ENCODE results near the gene WAS.

WAS gene

DNA sequence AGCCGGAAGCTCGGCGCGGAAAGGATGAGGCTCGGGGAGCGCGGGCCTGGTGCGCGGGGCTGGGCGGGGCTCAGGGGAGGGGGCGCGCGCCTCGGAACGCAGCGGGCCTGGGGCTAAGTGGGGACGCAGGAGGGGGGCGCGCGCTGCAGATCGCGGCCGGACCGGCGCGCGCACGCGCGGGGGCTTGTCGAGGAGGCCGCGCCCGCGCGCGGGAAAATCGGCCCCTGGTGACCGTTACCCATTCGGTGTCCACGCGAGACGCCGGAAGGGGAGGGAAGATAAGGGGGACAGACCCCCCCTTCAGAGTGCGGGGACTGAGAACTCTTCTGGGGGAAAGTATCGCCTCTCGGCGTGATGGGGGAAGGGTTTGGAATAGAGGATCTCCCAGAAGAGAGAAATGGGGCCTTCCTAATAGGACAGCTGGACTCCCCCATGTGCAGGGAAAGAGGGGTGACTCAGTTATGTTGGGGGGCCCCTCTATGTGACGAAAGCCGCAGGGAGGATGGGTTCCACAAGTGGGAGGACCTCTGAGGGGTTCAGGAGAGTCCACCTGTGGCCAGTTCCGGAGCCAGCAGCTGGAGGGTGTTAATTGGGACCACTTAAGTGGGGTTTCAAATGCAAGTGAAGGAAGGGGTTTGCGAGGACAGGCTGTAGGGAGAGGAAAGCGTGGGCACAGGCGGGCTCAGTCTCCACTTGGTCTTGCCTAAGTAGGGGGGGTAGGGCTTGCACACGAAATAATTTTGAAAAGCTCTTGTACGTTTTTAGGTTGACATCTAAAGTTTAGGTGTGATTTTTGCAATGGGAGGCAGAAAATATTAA is 13.5 kb downstream of the WAS start:
- ATAC-seq, result peak; percentile 39

DNA sequence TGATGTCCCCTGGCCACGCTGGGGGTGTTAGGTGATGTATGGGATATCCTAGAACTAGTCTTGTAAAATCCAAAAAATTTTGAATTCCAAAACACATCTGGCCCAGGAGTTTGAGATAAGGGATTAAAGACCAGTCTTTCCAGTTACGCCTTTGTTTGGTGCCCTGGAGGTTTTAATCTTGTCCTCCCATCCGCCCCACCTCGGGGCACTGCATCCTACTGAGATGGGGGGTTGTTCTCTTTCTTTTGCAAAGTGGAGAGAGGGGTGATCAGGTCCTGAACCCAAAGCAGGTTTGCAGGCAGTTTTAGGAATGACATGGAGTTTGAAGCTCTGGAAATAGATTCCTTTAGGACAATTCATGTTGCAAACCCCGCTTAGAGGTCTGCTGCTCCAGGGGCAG is 14.7 kb downstream of the WAS start:
- H3K4me1 Mint-ChIP-seq, result peaks cover 53% of the 10 kb centered on the region
- H3K27ac Mint-ChIP-seq, result no peak overlapping the region
- no peaks in the 10 kb centered on the region for H3K9me3 Mint-ChIP-seq

More for the DNA sequence above, 13.5 kb downstream of the WAS start:
- Mint-ChIP-seq H3K27me3 (no peaks in the 10 kb centered on the region), H3K9me3 (no peaks in the 10 kb centered on the region), H3K27ac (peak overlapping the region; percentile 89 to 97), H3K4me3 (peak overlapping the region; percentile 92 to 94), H3K4me1 (peaks cover 44% of the 10 kb centered on the region)
- DNase-seq, result peak in 1 of 2 donors; percentile 51

DNA sequence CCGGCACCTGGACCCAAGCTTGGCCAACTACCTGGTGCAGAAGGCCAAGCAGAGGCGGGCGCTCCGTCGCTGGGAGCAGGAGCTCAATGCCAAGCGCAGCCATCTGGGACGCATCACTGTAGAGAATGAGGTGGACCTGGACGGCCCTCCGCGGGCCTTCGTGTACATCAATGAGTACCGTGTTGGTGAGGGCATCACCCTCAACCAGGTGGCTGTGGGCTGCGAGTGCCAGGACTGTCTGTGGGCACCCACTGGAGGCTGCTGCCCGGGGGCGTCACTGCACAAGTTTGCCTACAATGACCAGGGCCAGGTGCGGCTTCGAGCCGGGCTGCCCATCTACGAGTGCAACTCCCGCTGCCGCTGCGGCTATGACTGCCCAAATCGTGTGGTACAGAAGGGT is 16.6 kb downstream of the WAS start:
- no peaks in the 10 kb centered on the region for H3K27me3 Mint-ChIP-seq
- ATAC-seq, result no peak
- no peak overlapping the region for H3K27ac Mint-ChIP-seq
- peaks cover 59% of the 10 kb centered on the region for H3K4me1 Mint-ChIP-seq
- H3K4me3 Mint-ChIP-seq, result no peak overlapping the region
- H3K9me3 Mint-ChIP-seq, result no peaks in the 10 kb centered on the region
- no peak for DNase-seq

More for the DNA sequence above, 14.7 kb downstream of the WAS start:
- DNase-seq (no peak), ATAC-seq (no peak)
- no peaks in the 10 kb centered on the region for H3K27me3 Mint-ChIP-seq
- peak overlapping the region in 1 of 2 donors; percentile 94 for H3K4me3 Mint-ChIP-seq

DNA sequence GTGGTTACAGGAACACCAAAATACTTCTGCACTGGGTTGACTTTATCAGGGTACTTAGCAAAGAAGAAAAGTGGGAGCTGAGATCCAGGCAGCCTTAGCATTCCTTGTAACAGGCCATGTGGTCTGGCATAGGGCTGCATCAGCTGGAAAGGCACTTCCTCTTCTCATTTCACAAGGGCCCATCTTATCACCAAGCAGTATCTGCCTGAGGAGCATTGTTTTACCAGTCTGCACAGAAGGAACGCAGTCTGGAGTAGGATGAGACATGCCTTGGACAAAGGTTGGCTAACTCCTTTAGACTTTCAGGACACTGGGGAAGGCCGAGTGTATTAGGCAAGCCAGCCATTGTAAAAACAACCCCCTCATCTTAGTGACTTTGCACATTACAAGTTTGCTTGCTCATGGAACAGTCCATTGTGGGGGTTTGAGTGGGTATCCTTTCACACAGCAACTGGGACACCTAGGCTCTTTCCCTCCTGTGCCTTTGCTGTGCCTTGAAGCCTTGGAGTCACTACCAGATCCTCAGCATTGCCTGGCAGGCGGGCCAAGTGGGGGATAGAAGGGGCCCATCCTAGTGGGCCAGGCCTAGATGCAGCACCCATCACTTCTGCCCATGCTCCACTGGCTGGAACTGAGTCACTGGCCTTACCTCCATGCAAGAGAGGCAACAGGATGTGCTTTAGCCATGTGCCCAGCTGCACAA is 17.5 kb downstream of the WAS start:
- Mint-ChIP-seq H3K4me1 (peaks cover 50% of the 10 kb centered on the region), H3K4me3 (no peak overlapping the region), H3K27me3 (no peaks in the 10 kb centered on the region), H3K27ac (no peak overlapping the region), H3K9me3 (no peaks in the 10 kb centered on the region)
- DNase-seq (no peak), ATAC-seq (no peak)

DNA sequence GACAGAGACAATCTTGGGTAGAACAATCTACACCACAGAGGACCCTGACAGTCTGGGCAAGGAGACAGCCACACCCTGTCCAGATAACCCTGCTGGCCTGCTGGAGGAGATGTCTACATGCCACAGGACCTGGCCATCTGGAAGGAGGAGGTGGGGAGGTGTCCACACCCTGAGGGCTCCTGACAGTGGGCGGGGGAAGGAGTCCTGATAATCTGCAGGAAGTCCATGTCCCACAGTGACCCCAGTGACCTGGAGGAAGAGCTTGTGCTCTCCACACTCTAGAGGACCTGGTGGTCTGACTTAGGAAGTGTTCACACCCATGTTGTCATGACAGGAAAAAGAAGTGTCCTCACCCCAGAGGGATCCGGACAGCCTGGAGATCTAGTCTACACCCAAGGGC is 18.4 kb downstream of the WAS start:
- no peak overlapping the region for H3K4me3 Mint-ChIP-seq
- peaks cover 50% of the 10 kb centered on the region for H3K4me1 Mint-ChIP-seq
- DNase-seq (no peak), ATAC-seq (no peak)
- no peaks in the 10 kb centered on the region for H3K9me3 Mint-ChIP-seq
- peak overlapping the region in 1 of 2 donors; percentile 67 for H3K27ac Mint-ChIP-seq
- no peaks in the 10 kb centered on the region for H3K27me3 Mint-ChIP-seq

DNA sequence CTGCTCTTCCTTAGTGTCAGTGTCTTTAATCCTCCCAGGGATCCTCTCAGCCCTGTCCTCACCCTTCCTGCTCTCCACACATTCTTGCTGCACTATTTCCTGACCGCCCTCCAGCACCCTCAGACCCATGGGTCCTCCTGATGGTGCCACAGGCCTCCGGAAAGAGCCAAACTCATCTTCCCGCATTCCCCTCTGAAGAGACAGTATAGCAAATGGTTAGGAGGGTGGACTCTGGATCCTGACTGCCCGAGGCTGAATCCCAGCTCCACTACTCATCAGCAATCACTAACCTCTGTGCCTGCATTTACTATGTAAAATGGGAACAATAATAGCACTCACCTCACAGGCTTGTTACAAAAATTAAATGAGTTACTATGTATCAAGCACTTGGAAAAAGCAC is 19.1 kb downstream of the WAS start:
- Mint-ChIP-seq H3K4me1 (peaks cover 43% of the 10 kb centered on the region), H3K9me3 (no peaks in the 10 kb centered on the region), H3K4me3 (no peak overlapping the region), H3K27me3 (no peaks in the 10 kb centered on the region), H3K27ac (peak overlapping the region in 1 of 2 donors; percentile 2)
- DNase-seq, result no peak
- ATAC-seq, result no peak

DNA sequence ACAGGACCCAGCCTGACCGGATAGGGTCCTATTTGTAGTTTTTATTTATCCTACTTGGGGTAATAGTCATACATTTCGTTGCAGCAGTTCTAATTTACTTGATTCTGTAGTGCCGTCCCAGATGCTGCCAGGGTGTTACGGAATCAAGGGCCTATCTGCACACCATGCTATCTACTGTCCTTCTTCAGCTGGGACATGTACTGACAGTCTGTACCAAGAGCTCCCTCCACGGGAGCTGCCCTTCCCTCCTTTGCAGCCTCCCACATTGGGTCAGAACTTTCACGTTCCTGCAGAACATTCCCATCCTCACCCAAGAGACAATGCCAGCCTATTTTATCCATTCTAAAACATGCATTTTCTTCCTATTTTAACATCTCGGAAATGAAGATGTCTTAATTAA is 19.6 kb downstream of the WAS start:
- no peaks in the 10 kb centered on the region for H3K9me3 Mint-ChIP-seq
- peaks cover 43% of the 10 kb centered on the region for H3K4me1 Mint-ChIP-seq
- H3K4me3 Mint-ChIP-seq, result no peak overlapping the region
- no peak overlapping the region for H3K27ac Mint-ChIP-seq
- no peak for DNase-seq
- no peaks in the 10 kb centered on the region for H3K27me3 Mint-ChIP-seq
- ATAC-seq, result no peak

DNA sequence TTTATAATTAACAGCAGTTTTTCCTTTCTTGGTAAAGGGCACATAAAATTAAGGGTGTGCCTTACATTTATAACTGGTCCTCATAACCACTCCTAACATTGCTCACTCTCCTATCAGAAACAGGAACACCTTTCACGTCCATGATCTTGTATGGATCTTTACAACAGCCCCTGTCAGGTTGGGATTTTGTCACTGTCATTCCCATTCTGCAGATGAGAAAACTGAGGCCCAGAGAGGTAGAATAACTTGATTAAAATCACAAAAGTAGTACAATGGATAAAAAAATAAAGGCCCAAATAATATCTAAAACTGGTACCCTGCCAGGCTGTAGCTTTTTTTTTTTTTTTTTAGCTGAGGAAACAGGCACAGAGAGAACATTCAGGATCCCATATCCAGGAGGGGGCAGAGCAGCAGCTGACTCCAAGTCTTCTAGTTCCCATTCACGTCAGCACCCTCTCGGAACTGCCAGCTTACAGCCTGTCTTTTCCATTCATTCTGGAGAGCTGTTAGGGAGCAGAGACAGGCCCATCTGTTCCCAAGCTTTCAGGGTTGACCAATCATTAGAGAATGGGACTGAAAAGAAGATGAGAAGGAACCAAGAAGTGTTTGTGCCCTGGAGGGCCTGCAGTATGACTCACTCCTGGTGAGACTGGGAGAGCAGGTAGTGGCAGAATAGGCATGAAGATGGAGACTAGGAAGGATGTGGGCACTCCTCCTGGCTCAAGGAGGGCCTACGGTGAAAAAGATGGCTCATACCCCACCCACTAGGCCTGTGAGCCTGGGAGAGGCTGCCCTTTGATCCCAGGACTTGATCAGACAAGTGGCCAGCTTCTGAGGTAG is 20.3 kb downstream of the WAS start:
- no peak for DNase-seq
- Mint-ChIP-seq H3K27ac (peak overlapping the region in 1 of 2 donors; percentile 73), H3K4me3 (no peak overlapping the region)

DNA sequence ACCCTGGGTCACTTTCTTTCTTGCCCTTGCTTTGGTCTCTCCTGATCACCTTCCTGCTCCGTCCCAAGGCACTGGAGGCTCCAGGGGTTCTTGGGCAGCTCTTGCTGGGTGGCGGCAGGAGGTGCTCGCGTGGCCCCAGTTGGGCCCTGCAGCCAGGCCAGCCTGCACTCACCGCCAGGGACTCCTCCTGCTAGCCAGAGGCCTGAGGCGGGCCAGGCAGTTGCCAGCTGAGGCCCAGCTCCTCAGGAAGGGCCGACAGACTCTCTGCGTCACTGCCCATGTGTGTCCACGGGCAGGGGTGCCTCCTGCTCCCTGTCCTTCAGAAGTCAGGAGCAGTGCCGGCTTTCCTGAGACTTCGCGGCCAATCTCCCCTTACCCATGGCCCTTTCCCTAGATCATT is 22.3 kb downstream of the WAS start:
- Mint-ChIP-seq H3K4me3 (no peak overlapping the region), H3K27me3 (no peaks in the 10 kb centered on the region), H3K4me1 (peaks cover 36% of the 10 kb centered on the region), H3K27ac (no peak overlapping the region), H3K9me3 (no peaks in the 10 kb centered on the region)
- DNase-seq (no peak), ATAC-seq (no peak)

More for the DNA sequence above, 20.3 kb downstream of the WAS start:
- ATAC-seq, result no peak
- Mint-ChIP-seq H3K27me3 (no peaks in the 10 kb centered on the region), H3K4me1 (peaks cover 43% of the 10 kb centered on the region), H3K9me3 (no peaks in the 10 kb centered on the region)

DNA sequence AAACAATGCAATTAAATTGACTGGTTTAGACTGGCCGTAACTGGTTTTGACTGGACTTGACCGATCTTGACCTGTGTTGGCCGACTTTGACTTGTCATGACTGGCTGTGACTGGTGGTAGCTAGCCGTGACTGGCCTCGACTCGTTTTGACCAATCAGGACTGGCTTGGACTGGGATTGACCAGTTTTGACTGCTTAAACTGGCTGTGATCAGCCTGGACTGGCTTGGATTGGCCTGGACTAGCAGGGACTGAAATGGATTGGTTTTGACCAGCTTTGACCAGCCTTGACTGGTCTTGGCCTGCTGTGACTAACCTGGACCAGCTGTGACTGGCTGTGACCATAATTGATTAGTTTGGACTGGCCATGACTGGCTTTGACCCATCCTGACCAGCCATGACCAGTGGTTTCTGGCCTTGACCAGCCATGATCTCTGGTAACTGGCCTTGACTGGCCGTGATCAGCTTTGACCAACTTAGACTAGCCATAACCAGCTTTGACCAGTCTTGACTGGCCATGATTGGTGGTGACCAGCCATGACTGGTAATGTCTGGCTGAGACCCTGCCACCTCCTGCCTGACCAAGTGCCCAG is 26.0 kb downstream of the WAS start:
- no peaks in the 10 kb centered on the region for H3K9me3 Mint-ChIP-seq
- peaks cover 49% of the 10 kb centered on the region for H3K4me1 Mint-ChIP-seq
- no peaks in the 10 kb centered on the region for H3K27me3 Mint-ChIP-seq
- ATAC-seq (no peak), DNase-seq (no peak)
- no peak overlapping the region for H3K4me3 Mint-ChIP-seq
- no peak overlapping the region for H3K27ac Mint-ChIP-seq

DNA sequence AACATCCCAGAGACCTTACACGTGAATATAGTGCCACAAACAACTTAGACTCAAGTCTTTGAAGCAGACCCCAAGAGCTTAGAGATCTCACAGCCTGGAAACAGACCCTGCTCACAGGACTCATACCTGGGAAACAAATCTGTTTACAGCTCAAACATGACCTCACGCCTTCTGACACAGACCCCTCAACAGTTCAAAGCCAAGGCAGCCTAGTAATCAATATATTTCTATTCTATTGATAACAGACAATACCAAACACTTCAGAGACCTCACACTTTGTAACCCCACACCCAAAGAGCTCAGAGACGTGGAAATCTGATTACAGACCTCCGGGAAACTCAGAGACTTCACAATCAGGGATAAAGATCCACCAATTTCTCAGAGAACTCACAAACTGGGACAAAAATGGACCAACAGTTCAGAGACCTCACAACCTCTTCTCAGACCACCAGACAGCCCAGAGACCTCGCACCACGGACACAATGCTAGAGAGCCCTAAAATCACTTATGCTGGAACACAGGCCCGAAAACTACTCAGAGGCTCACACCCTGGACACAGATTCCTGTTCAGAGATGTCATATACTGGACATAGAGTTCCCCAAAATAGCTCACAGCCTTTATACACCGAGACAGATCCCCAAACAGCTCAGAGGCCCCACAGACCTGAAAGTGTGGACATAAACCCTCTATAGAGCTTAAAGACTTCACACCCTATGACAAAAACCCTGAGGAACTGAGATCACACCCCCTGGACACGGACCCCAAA is 27.7 kb downstream of the WAS start:
- DNase-seq, result no peak
- Mint-ChIP-seq H3K4me1 (peaks cover 60% of the 10 kb centered on the region), H3K4me3 (peak overlapping the region; percentile 43 to 75), H3K27me3 (no peaks in the 10 kb centered on the region), H3K27ac (no peak overlapping the region), H3K9me3 (no peaks in the 10 kb centered on the region)
- ATAC-seq, result no peak

DNA sequence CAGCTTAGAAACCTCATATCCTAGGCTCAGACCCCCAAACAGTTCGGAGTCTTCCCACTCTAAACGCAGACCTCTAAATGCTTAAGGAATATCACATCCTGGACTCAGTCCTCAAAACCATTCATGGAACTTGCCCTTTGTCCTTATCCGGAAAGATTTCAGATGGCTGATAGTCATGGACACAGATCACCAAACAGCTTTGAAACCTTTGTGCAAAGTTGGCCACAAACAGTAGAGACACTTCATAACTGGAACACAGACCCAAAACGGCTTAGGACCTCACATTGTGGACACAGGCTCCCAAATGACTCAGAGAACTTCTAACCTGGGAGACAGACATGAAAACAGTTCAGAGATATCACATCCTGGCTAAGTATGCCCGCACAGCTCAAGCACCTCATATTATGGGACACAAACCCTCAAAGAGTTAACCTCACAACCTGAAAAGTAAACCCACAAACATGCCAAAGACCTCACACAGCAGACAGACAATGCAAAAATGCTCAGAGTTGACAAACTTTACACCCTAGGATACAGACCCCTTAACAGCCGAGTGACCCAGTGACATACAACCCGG is 28.4 kb downstream of the WAS start:
- Mint-ChIP-seq H3K27ac (peak overlapping the region; percentile 8 to 63), H3K4me1 (peaks cover 67% of the 10 kb centered on the region), H3K9me3 (no peaks in the 10 kb centered on the region)

DNA sequence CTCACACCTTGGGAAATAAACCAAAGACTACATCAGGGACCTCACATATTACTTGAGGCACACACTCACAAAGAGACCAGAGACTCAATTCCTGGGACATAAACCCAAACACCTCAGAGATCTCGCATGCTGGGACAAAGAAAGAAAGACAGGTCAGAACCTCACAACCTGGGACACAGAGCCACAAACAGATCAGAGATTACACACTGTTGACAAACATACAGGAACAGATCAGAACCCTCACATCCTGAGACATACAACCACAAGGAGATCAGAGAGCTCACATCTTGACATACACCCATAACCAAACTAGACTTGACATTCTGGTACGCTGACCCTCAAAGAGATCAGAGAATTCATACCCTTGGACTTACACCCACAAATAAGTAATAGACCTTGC is 30.2 kb downstream of the WAS start:
- Mint-ChIP-seq H3K4me1 (peaks cover 79% of the 10 kb centered on the region), H3K27me3 (no peaks in the 10 kb centered on the region), H3K9me3 (no peaks in the 10 kb centered on the region), H3K27ac (peak overlapping the region; percentile 10 to 83), H3K4me3 (peak overlapping the region; percentile 43 to 75)
- ATAC-seq (peak; percentile 61), DNase-seq (no peak)

More for the DNA sequence above, 28.4 kb downstream of the WAS start:
- no peaks in the 10 kb centered on the region for H3K27me3 Mint-ChIP-seq
- DNase-seq (no peak), ATAC-seq (peak; percentile 16)
- peak overlapping the region; percentile 43 to 75 for H3K4me3 Mint-ChIP-seq

DNA sequence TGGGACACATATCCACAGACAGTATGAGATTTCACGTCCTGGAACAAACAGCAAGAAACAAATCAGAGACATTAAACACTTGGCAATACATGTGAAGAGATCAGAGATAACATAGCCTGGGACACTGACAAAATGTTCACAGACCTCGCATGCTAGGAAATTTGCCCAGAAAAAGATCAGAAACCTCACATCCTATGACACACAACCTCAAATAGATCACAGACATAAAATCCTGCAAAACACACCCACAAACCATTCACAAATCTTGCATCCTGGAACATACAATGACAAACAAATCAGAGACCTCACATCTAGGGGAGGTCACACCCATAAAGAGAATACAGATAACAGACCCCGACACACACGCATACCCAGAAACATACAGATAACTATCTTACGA is 31.0 kb downstream of the WAS start:
- Mint-ChIP-seq H3K27me3 (no peaks in the 10 kb centered on the region), H3K9me3 (no peaks in the 10 kb centered on the region), H3K27ac (peak overlapping the region in 1 of 2 donors; percentile 53), H3K4me3 (peak overlapping the region; percentile 43 to 47), H3K4me1 (peaks cover 85% of the 10 kb centered on the region)
- no peak for ATAC-seq
- DNase-seq, result no peak

All from stimulated activated naive CD8-positive, alpha-beta T cell treated with anti-CD3 and anti-CD28 coated beads, Interleukin-15, amount 100 ng/mL, for 72 hours (primary cell).